ENCODE results near the gene ZNF649.
A peak's percentile ranks its signal among the peaks of the same experiment; 100 is the strongest.

ZNF649 gene

GRCh38 chr19:51887522-51888498, 17.0 kb downstream of the ZNF649 start, which contains the start of gene ZNF577:
TSS of gene ZNF577 (minus strand) at chr19:51887951. CDS start at chr19:51880382, 7,569 bp downstream.
- peak; percentile 70 for DNase-seq

GRCh38 chr19:51884713-51885112, 20.1 kb downstream of the ZNF649 start:
- DNase-seq, result no peak

GRCh38 chr19:51882518-51882917, 22.3 kb downstream of the ZNF649 start:
- DNase-seq, result no peak

- DNase-seq, result no peak
Observed at GRCh38 chr19:51873097-51873496, 31.7 kb downstream of the ZNF649 start.

GRCh38 chr19:51861870-51862622, 42.8 kb downstream of the ZNF649 start:
- no peak for DNase-seq
